SK-N-SH (cell line): ENCODE measurements around the gene GRM5. TPM values are rescaled to one million over a fixed set of nuclear protein-coding genes. Genes with fewer than 3 reads are reported as not detected.

Experiments used
- CTCF ChIA-PET: fragments of 300-600, 350-600 bp; formaldehyde crosslinking; extraction: SDS; loops from one replicate; lab custom pipeline; 2021; lab: Yijun Ruan, JAX
- POLR2A ChIA-PET: fragments of 350-600 bp; sonication (Branson Sonifier 250); formaldehyde crosslinking; extraction: SDS; loops from one replicate; lab custom pipeline; 2020; ENCODE audit warnings: antibody characterized with exemption, inconsistent platforms; lab: Yijun Ruan, JAX
- DNase-seq: peaks from one replicate; pipeline ENCODE4 v3.0.0; 2012
- H2AFZ ChIP-seq: fragments of 200-600 bp; sonication (generic); 2 replicates; pipeline ENCODE4 v1.8.1; 2016; ENCODE audit warnings: antibody characterized with exemption, mild to moderate bottlenecking, low read depth
- H3F3A ChIP-seq: fragments of 200-600 bp; sonication (generic); replicated peaks from 2 replicates; pipeline ENCODE3; 2016; ENCODE audit warnings: antibody characterized with exemption, mild to moderate bottlenecking; ENCODE audit not compliant: insufficient read depth
- H3K27ac ChIP-seq, 2 experiments: fragments of 200-500 bp in 1 of 2; fragments of 200-600 bp in 1 of 2; sonication (Bioruptor generic) in 1 of 2; sonication (generic), shearing (Covaris generic) in 1 of 2; 2 replicates each; pipeline versions ENCODE4 v1.5.1 to v1.6.1; 2014 to 2016; ENCODE audit warnings: low read depth in 2 of 2, inconsistent platforms in 1 of 2, low read length in 1 of 2, mild to moderate bottlenecking in 1 of 2, mixed read lengths in 1 of 2
- H3K27me3 ChIP-seq: fragments of 200-600 bp; sonication (generic), shearing (Covaris generic); 2 replicates; pipeline ENCODE4 v1.6.1; 2016; ENCODE audit warnings: mixed run types; ENCODE audit not compliant: insufficient read depth
- H3K36me3 ChIP-seq, 2 experiments: fragments of 200-500 bp in 1 of 2; fragments of 200-600 bp in 1 of 2; sonication (Bioruptor generic) in 1 of 2; sonication (generic) in 1 of 2; replicated peaks in 1 of 2; 2 replicates each; pipeline versions ENCODE3 to v1.5.1; 2014 to 2016; ENCODE audit warnings: low read length in 1 of 2, mild to moderate bottlenecking in 1 of 2; ENCODE audit not compliant: insufficient read depth in 2 of 2, control insufficient read depth in 1 of 2
- H3K4me1 ChIP-seq, 2 experiments: fragments of 200-500 bp in 1 of 2; fragments of 200-600 bp in 1 of 2; sonication (Bioruptor generic) in 1 of 2; sonication (generic), shearing (Covaris generic) in 1 of 2; 2 replicates each; pipeline versions ENCODE4 v1.5.1 to v1.6.1; 2014 to 2016; ENCODE audit warnings: low read depth in 1 of 2, low read length in 1 of 2, mixed run types in 1 of 2; ENCODE audit not compliant: insufficient read depth in 2 of 2, control insufficient read depth in 1 of 2
- H3K4me2 ChIP-seq: fragments of 200-600 bp; sonication (generic), shearing (Covaris generic); 2 replicates; pipeline ENCODE4 v1.6.1; 2017; ENCODE audit warnings: mixed run types
- H3K4me3 ChIP-seq, 2 experiments: fragments of 200-500 bp in 1 of 2; fragments of 200-600 bp in 1 of 2; sonication (Bioruptor generic) in 1 of 2; sonication (generic), shearing (Covaris generic) in 1 of 2; 2 replicates each; pipeline versions ENCODE4 v1.5.1 to v1.8.1; 2014 to 2016; ENCODE audit warnings: low read depth in 2 of 2, inconsistent platforms in 1 of 2, low read length in 1 of 2, mild to moderate bottlenecking in 1 of 2, mixed read lengths in 1 of 2, moderate library complexity in 1 of 2
- H3K79me2 ChIP-seq: fragments of 200-600 bp; sonication (generic); 2 replicates; pipeline ENCODE4 v1.8.1; 2017; ENCODE audit warnings: mild to moderate bottlenecking; ENCODE audit not compliant: insufficient read depth
- H3K9ac ChIP-seq: fragments of 200-600 bp; sonication (generic); 2 replicates; pipeline ENCODE4 v1.6.1; 2017; ENCODE audit warnings: mixed run types
- H3K9me2 ChIP-seq: fragments of 200-600 bp; sonication (generic); 2 replicates; pipeline ENCODE4 v1.6.1; 2017; ENCODE audit warnings: mixed run types
- H3K9me3 ChIP-seq: fragments of 200-600 bp; sonication (generic); 2 replicates; pipeline ENCODE4 v1.6.1; 2017; ENCODE audit warnings: mixed run types, mild to moderate bottlenecking, moderate library complexity
- H4K20me1 ChIP-seq: fragments of 200-600 bp; sonication (generic); 2 replicates; pipeline ENCODE4 v1.6.1; 2017; ENCODE audit warnings: mild to moderate bottlenecking, mixed run types; ENCODE audit not compliant: insufficient read depth
- ELF1 ChIP-seq: IDR thresholded peaks from 2 replicates; pipeline ENCODE4 v1.4.0; 2012
- EZH2phosphoT487 ChIP-seq: fragments of 200-600 bp; sonication (generic); IDR thresholded peaks from 2 replicates; pipeline ENCODE4 v1.6.1; 2017; ENCODE audit warnings: low read depth, mixed run types, mild to moderate bottlenecking, antibody characterized with exemption, moderate library complexity, borderline replicate concordance
- FOXM1 ChIP-seq: IDR thresholded peaks from 2 replicates; pipeline ENCODE4 v1.4.0; 2012; ENCODE audit warnings: low read depth, mild to moderate bottlenecking
- GABPA ChIP-seq: IDR thresholded peaks from 2 replicates; pipeline ENCODE4 v1.4.0; 2012; ENCODE audit warnings: low read depth, mild to moderate bottlenecking
- JUND ChIP-seq: IDR thresholded peaks from 2 replicates; pipeline ENCODE4 v1.4.0; 2012
- MEF2A ChIP-seq: IDR thresholded peaks from 2 replicates; pipeline ENCODE4 v1.4.0; 2012; ENCODE audit warnings: low read depth, borderline replicate concordance
- MXI1 ChIP-seq: IDR thresholded peaks from 2 replicates; pipeline ENCODE4 v1.6.1; 2012; ENCODE audit warnings: mild to moderate bottlenecking, low read depth, low read length, improper control_type of control experiment
- NFIC ChIP-seq: IDR thresholded peaks from 2 replicates; pipeline ENCODE4 v1.4.0; 2012; ENCODE audit warnings: borderline replicate concordance
- RAD21 ChIP-seq: IDR thresholded peaks from 2 replicates; pipeline ENCODE4 v1.6.1; 2012; ENCODE audit warnings: mild to moderate bottlenecking, low read length
- RCOR1 ChIP-seq: fragments of 150-350 bp; IDR thresholded peaks from 2 replicates; pipeline ENCODE4 v1.6.1; 2017; ENCODE audit warnings: antibody characterized with exemption, low read length
- SMC3 ChIP-seq: IDR thresholded peaks from 2 replicates; pipeline ENCODE4 v1.6.1; 2012; ENCODE audit warnings: low read depth, low read length, improper control_type of control experiment
- TAF1 ChIP-seq: IDR thresholded peaks from 2 replicates; pipeline ENCODE4 v1.6.1; 2012; ENCODE audit warnings: low read depth, mild to moderate bottlenecking, low read length, moderate library complexity, borderline replicate concordance
- TCF12 ChIP-seq: IDR thresholded peaks from 2 replicates; pipeline ENCODE4 v1.4.0; 2012
- TEAD4 ChIP-seq: IDR thresholded peaks from 2 replicates; pipeline ENCODE4 v1.4.0; 2012; ENCODE audit warnings: mild to moderate bottlenecking, borderline replicate concordance; ENCODE audit not compliant: insufficient read depth
- WGBS: methylation state at CpG from one replicate; pipeline ENCODE4 v1.1.6; 2017; ENCODE audit warnings: low lambda C conversion rate; 5-methylcytosine and 5-hydroxymethylcytosine counted together
- polyA plus RNA-seq, 3 experiments: library from polyadenylated mRNA; depleted of rRNA; stranded (reverse); fragments of >200 nt; gene quantifications; 2 replicates each; pipeline ENCODE4 v1.2.3, GENCODE V29; 2012
- TF ChIP-seq, protein P1 (sequence below): IDR thresholded peaks from 2 replicates; pipeline ENCODE4 v1.4.0; 2012; ENCODE audit warnings: low read depth, borderline replicate concordance
- TF ChIP-seq, protein P2 (sequence below): fragments of 150-350 bp; IDR thresholded peaks from 2 replicates; pipeline ENCODE4 v1.6.1; 2017; ENCODE audit warnings: antibody characterized with exemption, low read length, low read depth, borderline replicate concordance
- TF ChIP-seq, protein P3 (sequence below): IDR thresholded peaks from 2 replicates; pipeline ENCODE4 v1.6.1; 2012; ENCODE audit warnings: mild to moderate bottlenecking, low read depth, low read length, moderate library complexity
- TF ChIP-seq, protein P4 (sequence below): fragments of 150-350 bp; IDR thresholded peaks from 2 replicates; pipeline ENCODE4 v1.6.1; 2016; ENCODE audit warnings: mild to moderate bottlenecking, low read depth, low read length

Gene GRM5
- polyA plus RNA-seq, 1 of the 3 experiments (the other 2 are of a cell fraction): not detected

DNA sequence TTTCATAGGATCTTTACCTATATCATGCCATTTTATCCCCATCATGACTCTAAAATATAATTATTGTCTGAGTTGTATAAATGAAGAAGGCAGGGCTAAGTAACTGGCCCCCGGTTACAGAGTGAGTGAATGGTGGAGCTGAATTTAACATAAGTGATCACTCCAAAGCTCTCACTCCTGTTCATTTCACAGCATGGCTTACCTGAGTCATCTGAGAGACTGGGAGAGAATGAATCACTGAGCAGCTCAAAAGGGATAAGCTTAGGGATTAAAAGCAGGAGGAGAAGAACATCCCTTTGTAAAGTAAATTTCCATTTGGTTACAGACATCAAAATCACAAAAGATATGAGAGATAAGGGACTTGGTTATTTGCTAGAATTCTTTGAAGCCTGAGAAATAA is 434.3 kb downstream of the GRM5 start:
- no peak overlapping the region for H3K4me3 ChIP-seq
- no peak overlapping the region for H2AFZ ChIP-seq
- POLR2A ChIA-PET: no interaction called here
- no peak for DNase-seq
- no peaks in the 10 kb centered on the region for H3K79me2 ChIP-seq
- no peaks in the 10 kb centered on the region for H3K9me2 ChIP-seq
- no peaks in the 10 kb centered on the region for H3F3A ChIP-seq
- WGBS: 7% methylated on average over 1 of the region's 1 CpG
- CTCF ChIA-PET: no interaction called here
- no peaks in the 10 kb centered on the region for H3K9me3 ChIP-seq
- no peak overlapping the region for H3K4me2 ChIP-seq
- H3K27me3 ChIP-seq: peaks cover 4% of the 10 kb centered on the region; the same call in 1 of the 2 replicates
- H3K4me1 ChIP-seq: no peaks in the 10 kb centered on the region
- H3K27ac ChIP-seq: no peak overlapping the region
- no peaks in the 10 kb centered on the region for H4K20me1 ChIP-seq
- H3K36me3 ChIP-seq: no peaks in the 10 kb centered on the region
- H3K9ac ChIP-seq: no peak overlapping the region
- no peak for TF ChIP-seq RCOR1
- no peak for TF ChIP-seq JUND
- no peak for TF ChIP-seq TAF1
- no peak for TF ChIP-seq GABPA
- TF ChIP-seq MEF2A: no peak
- no peak for TF ChIP-seq EZH2phosphoT487
- TF ChIP-seq MXI1: no peak
- TF ChIP-seq, protein P1, sequence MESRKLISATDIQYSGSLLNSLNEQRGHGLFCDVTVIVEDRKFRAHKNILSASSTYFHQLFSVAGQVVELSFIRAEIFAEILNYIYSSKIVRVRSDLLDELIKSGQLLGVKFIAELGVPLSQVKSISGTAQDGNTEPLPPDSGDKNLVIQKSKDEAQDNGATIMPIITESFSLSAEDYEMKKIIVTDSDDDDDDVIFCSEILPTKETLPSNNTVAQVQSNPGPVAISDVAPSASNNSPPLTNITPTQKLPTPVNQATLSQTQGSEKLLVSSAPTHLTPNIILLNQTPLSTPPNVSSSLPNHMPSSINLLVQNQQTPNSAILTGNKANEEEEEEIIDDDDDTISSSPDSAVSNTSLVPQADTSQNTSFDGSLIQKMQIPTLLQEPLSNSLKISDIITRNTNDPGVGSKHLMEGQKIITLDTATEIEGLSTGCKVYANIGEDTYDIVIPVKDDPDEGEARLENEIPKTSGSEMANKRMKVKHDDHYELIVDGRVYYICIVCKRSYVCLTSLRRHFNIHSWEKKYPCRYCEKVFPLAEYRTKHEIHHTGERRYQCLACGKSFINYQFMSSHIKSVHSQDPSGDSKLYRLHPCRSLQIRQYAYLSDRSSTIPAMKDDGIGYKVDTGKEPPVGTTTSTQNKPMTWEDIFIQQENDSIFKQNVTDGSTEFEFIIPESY: no peak
- no peak for TF ChIP-seq TEAD4
- no peak for TF ChIP-seq RAD21
- TF ChIP-seq, protein P2, sequence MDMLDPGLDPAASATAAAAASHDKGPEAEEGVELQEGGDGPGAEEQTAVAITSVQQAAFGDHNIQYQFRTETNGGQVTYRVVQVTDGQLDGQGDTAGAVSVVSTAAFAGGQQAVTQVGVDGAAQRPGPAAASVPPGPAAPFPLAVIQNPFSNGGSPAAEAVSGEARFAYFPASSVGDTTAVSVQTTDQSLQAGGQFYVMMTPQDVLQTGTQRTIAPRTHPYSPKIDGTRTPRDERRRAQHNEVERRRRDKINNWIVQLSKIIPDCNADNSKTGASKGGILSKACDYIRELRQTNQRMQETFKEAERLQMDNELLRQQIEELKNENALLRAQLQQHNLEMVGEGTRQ: no peak
- no peak for TF ChIP-seq TCF12
- no peak for TF ChIP-seq SMC3
- TF ChIP-seq ELF1: no peak
- TF ChIP-seq FOXM1: no peak
- TF ChIP-seq NFIC: no peak
- TF ChIP-seq, protein P3, sequence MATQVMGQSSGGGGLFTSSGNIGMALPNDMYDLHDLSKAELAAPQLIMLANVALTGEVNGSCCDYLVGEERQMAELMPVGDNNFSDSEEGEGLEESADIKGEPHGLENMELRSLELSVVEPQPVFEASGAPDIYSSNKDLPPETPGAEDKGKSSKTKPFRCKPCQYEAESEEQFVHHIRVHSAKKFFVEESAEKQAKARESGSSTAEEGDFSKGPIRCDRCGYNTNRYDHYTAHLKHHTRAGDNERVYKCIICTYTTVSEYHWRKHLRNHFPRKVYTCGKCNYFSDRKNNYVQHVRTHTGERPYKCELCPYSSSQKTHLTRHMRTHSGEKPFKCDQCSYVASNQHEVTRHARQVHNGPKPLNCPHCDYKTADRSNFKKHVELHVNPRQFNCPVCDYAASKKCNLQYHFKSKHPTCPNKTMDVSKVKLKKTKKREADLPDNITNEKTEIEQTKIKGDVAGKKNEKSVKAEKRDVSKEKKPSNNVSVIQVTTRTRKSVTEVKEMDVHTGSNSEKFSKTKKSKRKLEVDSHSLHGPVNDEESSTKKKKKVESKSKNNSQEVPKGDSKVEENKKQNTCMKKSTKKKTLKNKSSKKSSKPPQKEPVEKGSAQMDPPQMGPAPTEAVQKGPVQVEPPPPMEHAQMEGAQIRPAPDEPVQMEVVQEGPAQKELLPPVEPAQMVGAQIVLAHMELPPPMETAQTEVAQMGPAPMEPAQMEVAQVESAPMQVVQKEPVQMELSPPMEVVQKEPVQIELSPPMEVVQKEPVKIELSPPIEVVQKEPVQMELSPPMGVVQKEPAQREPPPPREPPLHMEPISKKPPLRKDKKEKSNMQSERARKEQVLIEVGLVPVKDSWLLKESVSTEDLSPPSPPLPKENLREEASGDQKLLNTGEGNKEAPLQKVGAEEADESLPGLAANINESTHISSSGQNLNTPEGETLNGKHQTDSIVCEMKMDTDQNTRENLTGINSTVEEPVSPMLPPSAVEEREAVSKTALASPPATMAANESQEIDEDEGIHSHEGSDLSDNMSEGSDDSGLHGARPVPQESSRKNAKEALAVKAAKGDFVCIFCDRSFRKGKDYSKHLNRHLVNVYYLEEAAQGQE: no peak
- TF ChIP-seq, protein P4, sequence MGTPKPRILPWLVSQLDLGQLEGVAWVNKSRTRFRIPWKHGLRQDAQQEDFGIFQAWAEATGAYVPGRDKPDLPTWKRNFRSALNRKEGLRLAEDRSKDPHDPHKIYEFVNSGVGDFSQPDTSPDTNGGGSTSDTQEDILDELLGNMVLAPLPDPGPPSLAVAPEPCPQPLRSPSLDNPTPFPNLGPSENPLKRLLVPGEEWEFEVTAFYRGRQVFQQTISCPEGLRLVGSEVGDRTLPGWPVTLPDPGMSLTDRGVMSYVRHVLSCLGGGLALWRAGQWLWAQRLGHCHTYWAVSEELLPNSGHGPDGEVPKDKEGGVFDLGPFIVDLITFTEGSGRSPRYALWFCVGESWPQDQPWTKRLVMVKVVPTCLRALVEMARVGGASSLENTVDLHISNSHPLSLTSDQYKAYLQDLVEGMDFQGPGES: no peak
